Keratinocyte (primary cell): ENCODE results near the gene SPEM2.

Experiments used
- EZH2 ChIP-seq: IDR thresholded peaks from one replicate; pipeline ENCODE4 v1.6.1; 2012; ENCODE audit warnings: inconsistent platforms, mild to moderate bottlenecking, low read length, moderate library complexity
- TF ChIP-seq, protein P1 (sequence below), 3 experiments: IDR thresholded peaks in 1 of 3; conservative IDR thresholded peaks in 1 of 3; optimal IDR thresholded peaks in 1 of 3; 2 replicates in 2 of 3; 3 replicates in 1 of 3; pipeline versions ENCODE3 to v1.5.1; 2011; ENCODE audit warnings: low read length in 3 of 3, mild to moderate bottlenecking in 3 of 3, moderate library complexity in 2 of 3, control low read depth in 1 of 3, inconsistent platforms in 1 of 3; ENCODE audit not compliant: insufficient read depth in 2 of 3; ENCODE audit errors: extremely low read depth in 1 of 3

- TF ChIP-seq, protein P1, sequence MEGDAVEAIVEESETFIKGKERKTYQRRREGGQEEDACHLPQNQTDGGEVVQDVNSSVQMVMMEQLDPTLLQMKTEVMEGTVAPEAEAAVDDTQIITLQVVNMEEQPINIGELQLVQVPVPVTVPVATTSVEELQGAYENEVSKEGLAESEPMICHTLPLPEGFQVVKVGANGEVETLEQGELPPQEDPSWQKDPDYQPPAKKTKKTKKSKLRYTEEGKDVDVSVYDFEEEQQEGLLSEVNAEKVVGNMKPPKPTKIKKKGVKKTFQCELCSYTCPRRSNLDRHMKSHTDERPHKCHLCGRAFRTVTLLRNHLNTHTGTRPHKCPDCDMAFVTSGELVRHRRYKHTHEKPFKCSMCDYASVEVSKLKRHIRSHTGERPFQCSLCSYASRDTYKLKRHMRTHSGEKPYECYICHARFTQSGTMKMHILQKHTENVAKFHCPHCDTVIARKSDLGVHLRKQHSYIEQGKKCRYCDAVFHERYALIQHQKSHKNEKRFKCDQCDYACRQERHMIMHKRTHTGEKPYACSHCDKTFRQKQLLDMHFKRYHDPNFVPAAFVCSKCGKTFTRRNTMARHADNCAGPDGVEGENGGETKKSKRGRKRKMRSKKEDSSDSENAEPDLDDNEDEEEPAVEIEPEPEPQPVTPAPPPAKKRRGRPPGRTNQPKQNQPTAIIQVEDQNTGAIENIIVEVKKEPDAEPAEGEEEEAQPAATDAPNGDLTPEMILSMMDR (optimal IDR thresholded peaks at IDR 0.05 in 1 of 3, IDR thresholded peaks at IDR 0.05 in 1 of 3, conservative IDR thresholded peaks at IDR 0.05 in 1 of 3; ENCODE audit: extremely low read depth in 1 of 3, insufficient read depth in 2 of 3, low read length in 3 of 3) = no peak
- no peak for TF ChIP-seq EZH2
Observed at GRCh38 chr17:7425756-7426155, 340 bp downstream of the SPEM2 start.
